PC-3 (cell line): Measurements from ENCODE around the gene ID2.

Experiments used
- EZH2 ChIP-seq: fragments of 300-600 bp; sonication (generic); IDR thresholded peaks from one replicate; pipeline ENCODE4 v1.6.1; 2017; ENCODE audit warnings: antibody characterized with exemption, mild to moderate bottlenecking, low read length; ENCODE audit not compliant: unreplicated experiment
- EZH2phosphoT487 ChIP-seq: fragments of 300-600 bp; sonication (generic); IDR thresholded peaks from 2 replicates; pipeline ENCODE4 v1.6.1; 2018; ENCODE audit warnings: mild to moderate bottlenecking, antibody characterized with exemption, low read length, borderline replicate concordance
- TF ChIP-seq, protein P1 (sequence below): fragments of 300-600 bp; sonication (generic); conservative IDR thresholded peaks from 2 replicates; pipeline ENCODE4 v1.5.1; 2017; ENCODE audit warnings: antibody characterized with exemption, low read depth, mild to moderate bottlenecking, low read length

DNA sequence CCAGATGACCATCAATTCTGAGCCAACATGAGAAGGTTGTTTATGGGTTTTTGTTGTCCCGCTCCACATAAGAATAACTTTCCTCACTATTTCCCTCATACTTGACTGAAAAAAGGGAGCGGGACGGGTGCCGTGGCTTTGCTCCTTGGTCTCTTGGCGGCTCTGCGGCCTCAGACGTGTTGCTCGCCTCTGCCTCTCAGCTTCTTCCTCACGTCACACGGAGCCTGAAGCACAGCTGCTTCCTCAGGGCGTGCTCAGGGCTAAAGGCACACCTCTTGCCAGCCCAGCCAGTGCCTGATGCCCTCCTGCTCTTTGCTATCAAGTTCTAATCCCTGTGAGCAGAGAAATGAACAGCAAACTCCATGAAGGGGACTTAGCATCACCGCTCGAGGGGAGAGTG is 17.9 kb upstream of the ID2 start:
- TF ChIP-seq, protein P1, sequence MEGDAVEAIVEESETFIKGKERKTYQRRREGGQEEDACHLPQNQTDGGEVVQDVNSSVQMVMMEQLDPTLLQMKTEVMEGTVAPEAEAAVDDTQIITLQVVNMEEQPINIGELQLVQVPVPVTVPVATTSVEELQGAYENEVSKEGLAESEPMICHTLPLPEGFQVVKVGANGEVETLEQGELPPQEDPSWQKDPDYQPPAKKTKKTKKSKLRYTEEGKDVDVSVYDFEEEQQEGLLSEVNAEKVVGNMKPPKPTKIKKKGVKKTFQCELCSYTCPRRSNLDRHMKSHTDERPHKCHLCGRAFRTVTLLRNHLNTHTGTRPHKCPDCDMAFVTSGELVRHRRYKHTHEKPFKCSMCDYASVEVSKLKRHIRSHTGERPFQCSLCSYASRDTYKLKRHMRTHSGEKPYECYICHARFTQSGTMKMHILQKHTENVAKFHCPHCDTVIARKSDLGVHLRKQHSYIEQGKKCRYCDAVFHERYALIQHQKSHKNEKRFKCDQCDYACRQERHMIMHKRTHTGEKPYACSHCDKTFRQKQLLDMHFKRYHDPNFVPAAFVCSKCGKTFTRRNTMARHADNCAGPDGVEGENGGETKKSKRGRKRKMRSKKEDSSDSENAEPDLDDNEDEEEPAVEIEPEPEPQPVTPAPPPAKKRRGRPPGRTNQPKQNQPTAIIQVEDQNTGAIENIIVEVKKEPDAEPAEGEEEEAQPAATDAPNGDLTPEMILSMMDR = no peak
- no peak for TF ChIP-seq EZH2phosphoT487
- no peak for TF ChIP-seq EZH2
